ACC112 (cell line): ENCODE measurements around the gene RAD51B.

Source experiments
- H2AFZ ChIP-seq: fragments of 200-600 bp; sonication (generic); one replicate; pipeline ENCODE4 v1.6.0; 2017; ENCODE audit warnings: antibody characterized with exemption, low read length; ENCODE audit not compliant: unreplicated experiment
- H3K27ac ChIP-seq: fragments of 200-600 bp; sonication (generic); 2 replicates; pipeline ENCODE4 v1.5.1; 2014; ENCODE audit warnings: low read depth, mild to moderate bottlenecking, antibody characterized with exemption, low read length, moderate library complexity
- H3K27me3 ChIP-seq: fragments of 200-600 bp; sonication (generic); 2 replicates; pipeline ENCODE4 v1.6.1; 2014; ENCODE audit warnings: mild to moderate bottlenecking, antibody characterized with exemption, low read length, moderate library complexity, mixed read lengths; ENCODE audit not compliant: insufficient read depth
- H3K36me3 ChIP-seq: fragments of 200-600 bp; sonication (generic); 2 replicates; pipeline ENCODE4 v1.6.1; 2016; ENCODE audit warnings: mild to moderate bottlenecking, antibody characterized with exemption, low read length, moderate library complexity, mixed read lengths; ENCODE audit not compliant: insufficient read depth
- H3K4me1 ChIP-seq: fragments of 200-600 bp; sonication (generic); one replicate; pipeline ENCODE4 v1.6.1; 2016; ENCODE audit warnings: low read length, mixed read lengths; ENCODE audit not compliant: insufficient read depth, unreplicated experiment, control insufficient read depth
- H3K4me3 ChIP-seq: fragments of 200-600 bp; sonication (generic); 2 replicates; pipeline ENCODE4 v1.5.1; 2014; ENCODE audit warnings: mild to moderate bottlenecking, low read depth, low read length
- H3K79me2 ChIP-seq: fragments of 200-600 bp; sonication (generic); one replicate; pipeline ENCODE4 v1.6.0; 2016; ENCODE audit warnings: low read length; ENCODE audit not compliant: control insufficient read depth, unreplicated experiment, insufficient read depth

RAD51B gene

DNA sequence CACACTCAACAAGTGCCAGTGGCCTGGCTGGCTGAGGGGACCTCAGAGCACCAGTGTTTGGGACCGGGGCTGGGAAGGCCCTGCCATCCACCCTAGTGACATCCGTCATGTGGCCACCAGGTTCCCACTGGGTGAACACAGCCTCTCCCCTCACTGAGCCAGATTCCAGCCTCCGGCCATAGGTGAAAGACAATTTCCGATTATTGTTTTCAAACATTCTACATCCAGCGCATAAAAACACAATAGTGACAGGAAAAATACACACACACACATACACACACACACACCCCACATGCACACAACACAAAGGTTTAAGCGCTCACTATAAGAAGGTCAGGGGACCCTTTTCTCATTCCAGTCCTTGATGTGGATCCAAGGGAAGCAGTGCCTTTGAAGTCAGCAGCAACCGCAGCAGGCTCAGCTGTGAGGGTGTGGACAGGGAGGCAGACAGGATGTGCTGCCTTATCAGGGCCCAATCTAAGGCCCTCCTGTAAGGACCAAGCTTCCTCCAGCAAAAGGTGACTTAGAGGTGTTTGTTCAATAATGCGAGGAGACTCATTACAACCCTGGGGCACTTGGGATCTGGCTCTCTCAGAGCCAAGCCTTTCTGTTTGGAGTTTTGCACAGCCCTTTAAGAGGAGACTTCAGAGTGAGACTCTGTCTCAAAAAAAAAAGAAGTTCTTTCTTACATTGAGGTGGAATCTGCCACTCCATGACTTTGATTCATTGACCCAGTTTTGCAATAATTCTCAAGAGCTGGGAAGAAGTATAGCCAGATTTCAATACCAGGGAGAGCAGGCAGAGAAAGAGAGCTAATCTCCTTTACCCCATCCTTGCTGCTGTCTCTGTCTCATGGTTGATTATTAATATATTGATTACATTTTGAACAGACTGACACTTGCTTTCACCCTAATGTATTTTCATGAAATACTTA lies 745.5 kb downstream of the RAD51B start:
- peaks cover 3% of the 10 kb centered on the region; the same call in 1 of the 2 replicates for H3K36me3 ChIP-seq
- H2AFZ ChIP-seq = no peak overlapping the region
- no peak overlapping the region for H3K4me3 ChIP-seq
- H3K79me2 ChIP-seq = no peaks in the 10 kb centered on the region
- H3K27ac ChIP-seq = no peak overlapping the region
- H3K4me1 ChIP-seq = peaks cover 9% of the 10 kb centered on the region
- no peaks in the 10 kb centered on the region for H3K27me3 ChIP-seq

DNA sequence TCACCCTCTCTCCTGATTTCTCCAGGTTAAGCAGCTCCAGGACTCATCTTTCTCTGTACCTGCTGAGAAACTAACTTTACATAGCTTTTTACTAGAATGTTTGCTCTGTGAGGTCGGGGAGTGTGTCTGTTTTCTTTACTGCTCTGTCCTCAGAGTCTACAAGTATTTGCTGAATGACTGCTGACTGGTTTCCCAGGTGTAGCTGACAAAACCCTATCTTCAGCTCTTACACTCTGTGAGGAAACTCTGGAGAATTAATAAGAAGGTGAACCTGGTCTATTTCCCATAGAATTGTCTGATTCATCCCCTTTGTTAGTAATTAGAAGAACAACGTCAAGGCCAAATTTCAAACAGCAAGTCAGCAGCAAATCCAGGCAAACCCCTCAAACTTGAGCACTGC lies 746.5 kb downstream of the RAD51B start:
- Histone ChIP-seq H3K4me3 (no peak overlapping the region), H3K79me2 (no peaks in the 10 kb centered on the region), H3K27ac (no peak overlapping the region), H3K36me3 (peaks cover 3% of the 10 kb centered on the region; the same call in 1 of the 2 replicates), H2AFZ (no peak overlapping the region), H3K27me3 (no peaks in the 10 kb centered on the region), H3K4me1 (peaks cover 9% of the 10 kb centered on the region)

DNA sequence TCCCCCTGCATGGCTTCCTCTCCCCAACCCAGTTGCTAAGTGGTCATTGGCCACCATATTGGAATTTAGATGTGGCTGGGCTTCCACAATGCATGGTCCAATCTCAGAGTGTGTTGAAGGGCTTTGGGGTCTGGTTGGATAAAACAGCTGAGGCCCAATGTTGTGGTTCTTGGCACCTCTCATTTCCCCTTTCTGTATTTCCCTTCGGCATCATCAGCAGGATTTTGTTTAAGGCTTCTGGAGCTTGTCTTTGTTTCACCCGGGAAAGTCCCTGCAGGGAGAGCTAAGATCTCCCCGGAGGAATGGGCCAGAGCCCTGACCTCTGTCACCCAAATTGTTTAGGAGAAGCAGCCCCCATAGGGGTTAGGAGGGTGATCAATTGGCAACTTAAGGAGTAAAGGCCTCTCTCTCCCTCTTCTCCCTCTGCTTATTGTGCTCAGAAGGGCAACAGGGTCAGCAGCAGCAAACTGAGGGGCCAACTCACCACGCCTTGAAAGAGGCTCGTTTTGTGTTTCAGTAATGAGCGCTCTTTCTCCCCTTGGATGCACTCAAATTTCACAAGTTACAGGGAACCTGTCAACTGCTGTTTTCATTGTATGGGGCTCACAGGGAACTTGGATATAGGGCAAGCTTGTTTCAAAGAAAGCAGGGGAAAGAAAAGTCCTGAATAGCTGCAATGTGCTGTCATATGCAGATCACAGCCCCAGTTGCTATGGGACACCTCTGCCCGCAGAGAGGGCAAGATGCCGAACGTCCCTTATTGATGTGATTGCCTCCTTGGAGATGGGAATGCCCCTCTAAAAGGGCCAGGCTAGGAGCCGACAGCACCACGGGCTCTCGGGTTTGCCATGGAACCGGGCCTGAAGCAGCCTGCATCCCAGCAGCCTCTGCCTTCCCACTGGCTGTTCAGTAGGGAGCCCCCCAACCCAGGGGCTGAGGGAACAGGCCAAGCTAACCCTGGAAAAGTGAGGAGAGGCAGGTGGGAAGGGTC lies 749.6 kb downstream of the RAD51B start:
- Histone ChIP-seq H2AFZ (no peak overlapping the region), H3K4me3 (no peak overlapping the region), H3K4me1 (no peaks in the 10 kb centered on the region), H3K27ac (no peak overlapping the region), H3K79me2 (no peaks in the 10 kb centered on the region), H3K27me3 (no peaks in the 10 kb centered on the region), H3K36me3 (peaks cover 3% of the 10 kb centered on the region; the same call in 1 of the 2 replicates)

DNA sequence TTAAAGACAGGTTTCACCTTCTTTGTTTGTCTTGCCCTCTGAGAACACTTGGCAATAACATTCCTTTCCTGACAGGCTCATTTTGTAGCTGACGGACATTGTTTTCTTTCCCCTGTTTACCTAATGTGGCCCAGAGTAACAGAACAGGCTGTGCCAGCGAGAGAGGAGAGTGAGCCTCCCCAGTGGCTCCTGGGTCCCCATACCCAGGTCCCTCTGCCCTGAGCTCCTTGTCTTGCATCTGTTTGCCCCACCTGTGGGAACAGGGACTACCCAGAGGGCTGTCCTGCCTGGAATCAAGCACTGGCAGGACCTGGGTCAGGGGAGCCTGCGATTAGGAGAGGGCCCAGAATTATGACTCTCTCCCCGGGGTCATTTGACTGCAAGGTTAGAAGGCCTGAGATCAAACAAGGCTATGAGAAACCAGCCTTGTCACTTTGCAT lies 750.4 kb downstream of the RAD51B start:
- no peak overlapping the region for H2AFZ ChIP-seq
- H3K79me2 ChIP-seq = no peaks in the 10 kb centered on the region
- H3K36me3 ChIP-seq = peaks cover 3% of the 10 kb centered on the region; the same call in 1 of the 2 replicates
- H3K4me3 ChIP-seq = no peak overlapping the region
- no peaks in the 10 kb centered on the region for H3K27me3 ChIP-seq
- H3K27ac ChIP-seq = no peak overlapping the region
- peaks cover 5% of the 10 kb centered on the region for H3K4me1 ChIP-seq

DNA sequence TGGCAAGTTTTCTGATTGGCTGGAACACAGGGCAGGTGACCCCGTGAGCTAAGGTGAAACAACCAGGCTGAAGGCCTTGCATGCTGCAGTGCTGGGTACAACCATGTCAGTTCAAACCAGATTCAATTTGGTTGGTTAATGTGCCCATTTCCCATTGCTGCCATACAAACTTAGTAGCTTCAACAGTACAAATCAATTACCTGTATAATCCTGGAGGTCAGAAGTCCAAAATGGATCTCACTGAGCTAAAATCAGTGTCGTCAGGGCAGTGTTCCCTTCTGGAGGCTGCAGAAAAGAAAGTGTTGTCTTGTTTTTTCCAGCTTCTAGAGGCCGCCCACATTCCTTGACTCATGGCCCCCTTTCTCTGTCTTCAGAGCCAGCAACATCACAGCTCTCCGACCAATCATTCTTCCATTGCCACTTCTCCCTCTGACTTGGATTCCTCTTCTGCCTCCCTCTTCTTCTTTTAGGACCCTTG lies 751.6 kb downstream of the RAD51B start:
- no peak overlapping the region for H3K4me3 ChIP-seq
- H3K79me2 ChIP-seq = no peaks in the 10 kb centered on the region
- H3K36me3 ChIP-seq = peaks cover 3% of the 10 kb centered on the region; the same call in 1 of the 2 replicates
- no peak overlapping the region for H3K27ac ChIP-seq
- H3K4me1 ChIP-seq = peaks cover 16% of the 10 kb centered on the region
- H2AFZ ChIP-seq = no peak overlapping the region
- H3K27me3 ChIP-seq = no peaks in the 10 kb centered on the region

DNA sequence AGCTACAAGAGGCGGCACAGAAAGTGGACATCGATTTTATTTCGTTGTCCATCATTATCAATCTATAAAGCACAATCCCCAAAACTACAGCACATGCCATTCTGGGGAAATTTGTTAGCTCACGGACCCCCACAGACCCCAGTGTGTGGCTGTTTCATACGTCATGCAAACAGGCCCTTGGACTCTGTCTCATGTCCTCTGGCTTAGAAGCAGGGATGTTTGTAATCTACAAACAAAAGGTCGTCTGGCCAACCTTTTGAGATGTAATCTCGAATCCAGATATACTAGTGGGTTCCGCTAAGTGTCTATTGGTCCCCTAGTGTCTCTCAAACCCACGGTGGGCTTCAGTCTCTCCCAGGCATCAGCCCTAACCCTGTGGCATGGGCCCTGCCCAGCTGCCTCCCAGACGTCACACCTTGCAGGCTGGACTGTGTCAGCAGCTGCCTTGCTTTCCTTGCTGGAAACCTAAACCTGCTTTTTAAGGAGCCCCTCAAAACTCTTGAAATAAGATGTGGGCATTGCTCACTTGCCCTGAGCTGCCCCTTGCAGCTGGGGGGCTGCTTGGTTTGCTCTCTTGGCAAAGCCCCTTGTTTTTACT lies 752.4 kb downstream of the RAD51B start:
- Histone ChIP-seq H3K27ac (no peak overlapping the region), H2AFZ (no peak overlapping the region), H3K79me2 (no peaks in the 10 kb centered on the region), H3K4me1 (peaks cover 25% of the 10 kb centered on the region), H3K4me3 (no peak overlapping the region), H3K36me3 (peaks cover 3% of the 10 kb centered on the region; the same call in 1 of the 2 replicates), H3K27me3 (no peaks in the 10 kb centered on the region)

DNA sequence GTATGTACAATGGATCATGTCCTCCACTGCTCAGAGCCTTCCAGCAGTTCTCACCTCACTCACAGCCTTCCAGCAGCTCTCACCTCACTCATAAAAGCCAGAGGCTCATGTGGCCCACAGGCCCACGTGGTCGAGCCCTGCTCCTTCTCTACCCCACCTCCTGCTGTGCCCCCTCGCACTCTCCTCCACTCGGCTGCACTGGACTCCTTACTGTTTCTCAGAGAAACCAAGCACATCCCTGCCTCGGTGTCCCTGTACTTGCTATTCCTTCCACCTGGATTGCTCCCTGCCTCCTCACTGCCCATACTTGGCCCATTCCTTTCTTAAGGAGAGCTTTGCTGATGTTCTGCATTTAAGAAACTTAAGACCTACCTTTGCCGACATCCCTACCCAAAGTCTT lies 753.5 kb downstream of the RAD51B start:
- Histone ChIP-seq H3K27ac (no peak overlapping the region), H2AFZ (no peak overlapping the region), H3K27me3 (no peaks in the 10 kb centered on the region), H3K36me3 (no peaks in the 10 kb centered on the region), H3K4me1 (peaks cover 35% of the 10 kb centered on the region), H3K4me3 (no peak overlapping the region), H3K79me2 (no peaks in the 10 kb centered on the region)

DNA sequence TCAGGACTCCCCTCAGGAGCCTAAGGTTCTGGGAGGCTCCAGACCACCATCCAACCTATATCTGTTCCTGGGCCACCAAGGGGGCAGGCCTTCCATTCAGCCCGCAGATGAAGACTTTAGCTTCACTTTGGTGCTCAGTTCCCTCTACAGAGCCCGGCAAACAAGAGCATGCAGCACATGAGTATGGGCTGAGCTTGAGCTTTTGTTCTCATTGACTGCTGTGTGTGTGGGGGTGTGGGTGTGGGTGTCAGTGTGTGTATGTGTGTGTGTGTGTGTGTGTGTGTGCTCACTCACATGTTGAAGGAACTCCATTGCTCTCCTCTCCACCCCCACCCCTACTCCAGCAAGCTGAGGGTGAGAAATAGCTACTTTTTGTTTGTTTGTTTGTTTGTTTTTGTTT lies 754.1 kb downstream of the RAD51B start:
- Histone ChIP-seq H3K79me2 (no peaks in the 10 kb centered on the region), H3K36me3 (no peaks in the 10 kb centered on the region), H3K27ac (no peak overlapping the region), H3K4me3 (no peak overlapping the region), H3K27me3 (no peaks in the 10 kb centered on the region), H3K4me1 (peaks cover 41% of the 10 kb centered on the region), H2AFZ (no peak overlapping the region)

DNA sequence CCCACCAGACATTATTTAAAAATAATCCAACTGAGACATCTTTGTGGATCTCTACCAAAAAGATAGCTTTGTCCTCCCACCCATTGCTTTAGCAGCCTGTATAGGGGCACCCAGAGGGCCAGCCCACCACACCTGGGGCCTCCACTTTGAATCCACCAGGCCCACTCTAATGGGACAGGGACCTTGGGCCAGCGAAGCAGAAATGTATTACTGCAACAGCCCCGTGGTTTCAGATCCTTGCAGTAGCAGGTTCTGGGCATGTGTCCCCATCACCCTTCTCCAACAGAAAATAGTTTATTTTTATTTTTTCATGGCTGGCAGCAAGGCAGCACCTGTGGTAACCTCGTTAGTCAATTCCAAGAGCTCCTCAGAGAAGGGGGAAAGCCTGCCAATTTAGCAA lies 754.9 kb downstream of the RAD51B start:
- H3K36me3 ChIP-seq = no peaks in the 10 kb centered on the region
- no peak overlapping the region for H3K27ac ChIP-seq
- peaks cover 45% of the 10 kb centered on the region for H3K4me1 ChIP-seq
- no peaks in the 10 kb centered on the region for H3K79me2 ChIP-seq
- no peak overlapping the region for H3K4me3 ChIP-seq
- no peak overlapping the region for H2AFZ ChIP-seq
- H3K27me3 ChIP-seq = no peaks in the 10 kb centered on the region

DNA sequence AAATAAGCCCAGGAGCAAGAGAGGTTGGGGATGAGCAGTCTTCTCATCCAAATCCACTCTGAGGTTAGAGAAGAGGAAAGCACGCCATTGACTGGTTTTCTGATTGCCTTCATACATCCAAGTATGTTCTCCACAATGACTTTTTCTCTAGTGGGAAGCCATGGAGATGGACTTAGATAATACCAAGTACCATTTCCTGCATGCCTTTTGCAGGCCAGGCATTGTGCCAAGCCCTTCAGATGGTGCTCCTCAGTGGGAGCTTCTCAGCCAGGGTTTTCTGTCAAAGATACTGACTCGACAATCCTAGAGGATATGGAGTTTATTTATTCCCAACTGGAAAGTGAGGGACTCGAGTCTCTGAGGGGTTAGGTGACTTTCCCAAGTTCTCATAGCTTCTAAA lies 755.3 kb downstream of the RAD51B start:
- Histone ChIP-seq H3K27ac (peak overlapping the region; percentile 93), H3K4me1 (peaks cover 45% of the 10 kb centered on the region), H3K36me3 (no peaks in the 10 kb centered on the region), H3K79me2 (no peaks in the 10 kb centered on the region), H2AFZ (no peak overlapping the region), H3K4me3 (no peak overlapping the region), H3K27me3 (no peaks in the 10 kb centered on the region)
